T-helper 2 cell treated with Interferon-gamma antibody and Interleukin-4, amounts not matched to agents 5 μg/mL and 100 μg/mL, for 36 hours (primary cell): ENCODE data around the gene DLG1.
"Not testable (repeated sequence)": the region's sequence is repeated elsewhere in the genome, so short reads cannot be mapped to it uniquely, and the experiment has no call there.

Source experiments
- DNase-seq: peaks from one replicate; pipeline ENCODE4 v3.0.0; 2021; ENCODE audit warnings: low spot score
- H3K27ac Mint-ChIP-seq: one replicate; pipeline ENCODE4 v1.8.0; 2021; ENCODE audit warnings: mild to moderate bottlenecking, mixed read lengths
- H3K27me3 Mint-ChIP-seq: one replicate; pipeline ENCODE4 v1.8.0; 2021; ENCODE audit warnings: low read depth, mixed read lengths
- H3K36me3 Mint-ChIP-seq: one replicate; pipeline ENCODE4 v1.8.0; 2021; ENCODE audit warnings: low read depth, mixed read lengths
- H3K4me1 Mint-ChIP-seq: one replicate; pipeline ENCODE4 v1.8.0; 2021; ENCODE audit warnings: low read depth, mixed read lengths
- H3K4me3 Mint-ChIP-seq: one replicate; pipeline ENCODE4 v1.8.0; 2022; ENCODE audit warnings: mild to moderate bottlenecking, moderate library complexity, mixed read lengths
- H3K9me3 Mint-ChIP-seq: one replicate; pipeline ENCODE4 v1.8.0; 2021; ENCODE audit warnings: mixed read lengths

The DLG1 gene

GRCh38 chr3:197292083-197292646, 6.2 kb downstream of the DLG1 start:
- Mint-ChIP-seq H3K36me3 (peaks cover 45% of the 10 kb centered on the region), H3K9me3 (no peaks in the 10 kb centered on the region), H3K27me3 (no peaks in the 10 kb centered on the region), H3K4me3 (no peak overlapping the region), H3K4me1 (peaks cover 32% of the 10 kb centered on the region), H3K27ac (no peak overlapping the region)
- no peak for DNase-seq

DNA sequence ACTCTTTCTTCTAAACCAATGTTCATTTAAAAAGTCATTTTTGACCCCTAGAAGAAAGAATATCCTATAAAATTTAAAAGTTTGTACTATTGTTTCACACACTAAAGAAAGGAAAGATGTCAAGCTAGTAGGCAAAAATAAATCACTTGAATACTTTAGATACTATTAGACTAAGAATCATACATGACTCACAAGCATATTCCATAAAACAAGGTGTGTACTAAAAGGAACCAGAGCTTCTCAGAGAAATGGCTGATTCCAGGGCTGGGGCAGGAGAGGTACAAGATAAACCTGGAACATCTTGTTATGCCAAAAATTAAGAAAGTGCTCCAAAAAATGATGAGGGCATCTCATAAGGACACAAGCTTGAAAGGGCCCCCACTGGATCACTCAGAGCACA, 8.7 kb downstream of the DLG1 start:
- peaks cover 50% of the 10 kb centered on the region for H3K36me3 Mint-ChIP-seq
- no peaks in the 10 kb centered on the region for H3K27me3 Mint-ChIP-seq
- no peaks in the 10 kb centered on the region for H3K9me3 Mint-ChIP-seq
- no peak overlapping the region for H3K4me3 Mint-ChIP-seq
- H3K4me1 Mint-ChIP-seq, result peaks cover 20% of the 10 kb centered on the region
- H3K27ac Mint-ChIP-seq, result no peak overlapping the region
- DNase-seq, result no peak

DNA sequence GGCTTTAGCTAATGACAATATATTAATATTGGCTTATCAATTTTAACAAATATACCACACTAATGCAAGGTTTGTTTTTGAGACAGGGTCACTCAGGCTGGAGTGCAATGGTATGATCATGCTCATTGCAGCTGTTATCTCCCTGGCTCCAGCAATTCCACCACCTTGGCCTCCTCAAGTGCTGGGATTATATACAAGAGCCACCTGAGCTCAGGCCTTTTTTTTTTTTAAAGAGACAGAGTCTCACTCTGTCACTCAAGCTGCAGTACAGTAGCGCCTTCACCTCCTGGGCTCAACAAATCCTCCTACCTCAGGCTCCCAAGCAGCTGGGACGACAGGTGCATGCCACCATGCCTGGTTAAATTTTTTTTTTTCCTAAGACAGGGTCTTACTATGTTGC, 11.7 kb downstream of the DLG1 start:
- Mint-ChIP-seq H3K27ac (no peak overlapping the region), H3K9me3 (no peaks in the 10 kb centered on the region)

DNA sequence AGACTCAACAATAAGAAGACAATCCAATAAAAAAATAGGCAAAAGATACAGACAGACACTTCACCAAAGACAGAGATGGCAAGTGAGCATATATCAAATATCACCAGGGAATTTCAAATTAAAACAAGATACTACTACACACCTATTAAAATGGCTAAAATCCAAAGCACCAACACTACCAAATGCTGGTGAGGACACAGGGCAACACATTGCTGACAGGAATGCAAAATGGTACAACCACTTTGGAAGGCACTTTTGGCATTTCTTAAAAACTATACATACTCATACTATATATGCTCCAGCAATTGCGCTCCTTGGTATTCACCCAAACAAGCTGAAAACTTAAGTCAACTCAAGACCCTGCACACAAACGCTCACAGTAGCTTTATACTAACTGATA, 12.9 kb downstream of the DLG1 start:
- Mint-ChIP-seq H3K27me3 (no peaks in the 10 kb centered on the region), H3K36me3 (peaks cover 43% of the 10 kb centered on the region), H3K4me3 (no peak overlapping the region), H3K4me1 (peaks cover 3% of the 10 kb centered on the region), H3K27ac (no peak overlapping the region), H3K9me3 (no peaks in the 10 kb centered on the region)
- DNase-seq, result no peak

More for the DNA sequence above, 11.7 kb downstream of the DLG1 start:
- Mint-ChIP-seq H3K36me3 (peaks cover 47% of the 10 kb centered on the region), H3K4me3 (no peak overlapping the region), H3K4me1 (peaks cover 10% of the 10 kb centered on the region), H3K27me3 (no peaks in the 10 kb centered on the region)
- no peak for DNase-seq

DNA sequence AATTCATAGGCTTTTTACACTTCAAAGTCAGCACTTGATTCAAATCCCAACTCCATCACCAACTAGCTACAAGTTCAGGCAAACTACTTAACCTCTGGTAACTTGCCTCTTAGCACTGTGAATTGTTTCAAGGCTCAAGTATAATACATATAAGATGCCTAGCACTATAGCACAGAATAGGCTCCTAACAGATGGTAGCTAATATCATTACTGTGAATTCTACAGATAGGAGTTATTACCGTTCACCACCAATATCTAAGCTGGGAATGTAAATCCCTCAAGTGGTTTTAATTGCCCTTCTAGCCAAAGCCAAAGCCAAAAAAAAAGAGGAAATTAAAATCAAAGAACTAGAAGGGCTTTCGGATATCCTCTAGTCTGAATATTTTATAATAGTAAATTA, 15.4 kb downstream of the DLG1 start:
- Mint-ChIP-seq H3K27me3 (no peaks in the 10 kb centered on the region), H3K9me3 (no peaks in the 10 kb centered on the region), H3K27ac (no peak overlapping the region), H3K4me3 (no peak overlapping the region), H3K36me3 (peaks cover 43% of the 10 kb centered on the region), H3K4me1 (no peaks in the 10 kb centered on the region)
- DNase-seq, result no peak

GRCh38 chr3:197281849-197282248, 16.6 kb downstream of the DLG1 start:
- Mint-ChIP-seq H3K36me3 (peaks cover 42% of the 10 kb centered on the region), H3K4me3 (no peak overlapping the region), H3K27ac (no peak overlapping the region), H3K9me3 (no peaks in the 10 kb centered on the region), H3K27me3 (no peaks in the 10 kb centered on the region), H3K4me1 (no peaks in the 10 kb centered on the region)
- DNase-seq, result no peak

- no peak for DNase-seq
- no peak overlapping the region for H3K27ac Mint-ChIP-seq
- no peaks in the 10 kb centered on the region for H3K27me3 Mint-ChIP-seq
- no peaks in the 10 kb centered on the region for H3K9me3 Mint-ChIP-seq
- H3K36me3 Mint-ChIP-seq, result peaks cover 37% of the 10 kb centered on the region
- no peak overlapping the region for H3K4me3 Mint-ChIP-seq
- peaks cover 4% of the 10 kb centered on the region for H3K4me1 Mint-ChIP-seq
Measured at GRCh38 chr3:197280156-197280555, 18.3 kb downstream of the DLG1 start.

DNA sequence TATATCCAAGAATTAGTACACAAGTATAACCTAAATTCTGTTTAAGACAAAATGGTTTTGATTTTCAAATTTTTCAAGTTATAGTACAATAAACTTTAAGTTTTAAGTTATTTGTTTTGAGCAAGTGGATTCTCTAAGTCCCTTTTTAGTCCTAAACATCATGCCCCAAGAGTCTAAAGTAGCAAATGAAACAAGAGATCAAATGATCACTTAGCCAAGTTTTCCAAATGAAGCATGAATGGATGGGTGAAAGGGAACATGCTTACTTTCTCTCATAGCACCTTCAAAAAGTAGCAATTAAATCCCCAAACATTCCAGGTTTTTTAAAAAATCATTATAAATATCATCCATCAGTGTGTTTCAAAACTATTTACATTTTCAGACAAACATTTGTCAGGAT, 19.5 kb downstream of the DLG1 start:
- Mint-ChIP-seq H3K36me3 (peaks cover 33% of the 10 kb centered on the region), H3K9me3 (no peaks in the 10 kb centered on the region), H3K27ac (no peak overlapping the region), H3K4me3 (no peak overlapping the region), H3K4me1 (peaks cover 7% of the 10 kb centered on the region), H3K27me3 (no peaks in the 10 kb centered on the region)
- DNase-seq, result no peak

- not testable (repeated sequence) for H3K9me3 Mint-ChIP-seq, H3K27ac Mint-ChIP-seq, DNase-seq, H3K4me3 Mint-ChIP-seq, H3K4me1 Mint-ChIP-seq, H3K27me3 Mint-ChIP-seq
- H3K36me3 Mint-ChIP-seq, result peaks cover 33% of the 10 kb centered on the region
Measured at GRCh38 chr3:197276808-197277207, 21.6 kb downstream of the DLG1 start.

DNA sequence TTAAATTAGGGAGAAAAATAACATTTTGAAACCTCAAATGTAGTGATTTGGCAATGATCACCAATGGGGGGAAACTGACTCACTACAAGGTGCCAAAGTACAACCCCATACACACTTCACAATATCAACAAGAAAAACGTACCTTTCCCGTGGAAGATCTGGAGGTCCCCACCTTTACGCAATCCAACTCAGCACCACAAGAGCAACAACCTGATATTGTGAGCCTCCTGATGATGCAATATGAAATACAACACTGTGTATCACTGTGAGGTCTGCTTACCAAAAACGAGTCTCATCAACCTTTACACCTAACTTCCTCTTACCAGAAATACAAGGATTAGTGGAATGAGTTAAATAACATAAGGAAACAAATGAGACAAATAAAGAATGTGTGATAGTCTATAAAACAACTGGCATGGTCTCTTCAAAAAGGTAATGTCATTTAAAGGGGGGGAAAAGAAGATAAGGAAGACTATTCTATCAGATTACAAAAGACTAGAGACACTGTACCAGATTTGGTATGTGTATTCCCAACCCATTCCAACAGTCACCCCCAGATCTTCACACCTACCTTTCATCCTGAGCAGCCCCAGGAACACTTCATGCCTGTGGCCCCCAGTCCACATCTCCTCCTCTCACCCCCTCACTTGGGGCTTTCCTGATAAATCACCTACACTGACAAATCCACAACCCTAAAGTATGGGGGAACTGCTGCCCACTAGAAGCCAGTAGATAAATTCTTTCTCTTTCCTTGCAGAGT, 27.7 kb downstream of the DLG1 start:
- Mint-ChIP-seq H3K4me1 (peaks cover 10% of the 10 kb centered on the region), H3K4me3 (no peak overlapping the region), H3K9me3 (no peaks in the 10 kb centered on the region), H3K27ac (no peak overlapping the region), H3K27me3 (no peaks in the 10 kb centered on the region), H3K36me3 (peaks cover 15% of the 10 kb centered on the region)
- no peak for DNase-seq

GRCh38 chr3:197269024-197269423, 29.4 kb downstream of the DLG1 start:
- H3K4me3 Mint-ChIP-seq, result no peak overlapping the region

DNA sequence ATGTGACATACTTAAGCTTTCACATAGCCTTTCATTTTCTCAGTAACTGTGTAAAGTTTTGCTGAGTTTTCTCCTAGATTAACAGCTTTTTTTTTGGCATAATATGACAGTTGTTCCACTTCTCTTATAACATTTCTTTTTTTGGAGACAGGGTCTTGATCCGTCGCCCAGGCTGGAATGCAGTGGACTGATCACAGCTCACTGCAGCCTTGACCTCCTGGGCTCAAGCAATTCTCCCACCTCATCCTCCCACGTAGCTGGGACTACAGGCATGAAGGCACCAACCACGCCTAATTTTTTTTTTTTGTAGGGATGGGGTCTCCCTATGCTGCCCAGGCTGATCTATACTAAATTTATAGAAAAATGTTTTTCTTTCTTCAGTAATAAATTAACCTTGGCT, 30.1 kb downstream of the DLG1 start:
- H3K27me3 Mint-ChIP-seq, result no peaks in the 10 kb centered on the region
- peaks cover 7% of the 10 kb centered on the region for H3K4me1 Mint-ChIP-seq
- no peaks in the 10 kb centered on the region for H3K9me3 Mint-ChIP-seq
- DNase-seq, result no peak
- peaks cover 10% of the 10 kb centered on the region for H3K36me3 Mint-ChIP-seq
- H3K27ac Mint-ChIP-seq, result no peak overlapping the region
- H3K4me3 Mint-ChIP-seq, result no peak overlapping the region

More at GRCh38 chr3:197269024-197269423, 29.4 kb downstream of the DLG1 start:
- no peaks in the 10 kb centered on the region for H3K27me3 Mint-ChIP-seq
- no peak overlapping the region for H3K27ac Mint-ChIP-seq
- DNase-seq, result no peak
- H3K36me3 Mint-ChIP-seq, result peaks cover 10% of the 10 kb centered on the region
- no peaks in the 10 kb centered on the region for H3K9me3 Mint-ChIP-seq
- peaks cover 7% of the 10 kb centered on the region for H3K4me1 Mint-ChIP-seq

GRCh38 chr3:197266331-197266730, 32.1 kb downstream of the DLG1 start:
- Mint-ChIP-seq H3K36me3 (peaks cover 9% of the 10 kb centered on the region), H3K27me3 (no peaks in the 10 kb centered on the region), H3K27ac (no peak overlapping the region), H3K4me3 (no peak overlapping the region), H3K4me1 (peaks cover 6% of the 10 kb centered on the region), H3K9me3 (no peaks in the 10 kb centered on the region)
- DNase-seq, result no peak

- Mint-ChIP-seq H3K36me3 (peaks cover 6% of the 10 kb centered on the region), H3K4me3 (no peak overlapping the region), H3K27me3 (no peaks in the 10 kb centered on the region), H3K9me3 (no peaks in the 10 kb centered on the region), H3K4me1 (peaks cover 16% of the 10 kb centered on the region), H3K27ac (no peak overlapping the region)
- DNase-seq, result no peak
Measured at GRCh38 chr3:197262709-197263108, 35.7 kb downstream of the DLG1 start.

DNA sequence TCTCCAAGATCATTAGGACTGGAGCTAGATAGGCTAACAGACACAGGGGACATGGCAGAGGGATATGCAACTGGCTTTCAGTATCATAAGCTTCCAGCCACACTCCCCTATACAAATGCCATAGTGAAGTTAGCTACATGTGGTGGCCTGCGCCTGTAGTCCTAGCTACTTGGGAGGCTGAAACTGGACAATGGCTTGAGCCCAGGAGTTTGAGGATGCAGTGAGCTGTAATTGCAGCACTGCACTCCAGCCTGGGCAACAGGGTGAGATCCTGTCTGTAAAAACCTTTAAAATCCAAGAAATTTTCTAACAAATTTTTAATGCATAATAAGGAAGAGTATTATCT, 37.3 kb downstream of the DLG1 start:
- H3K9me3 Mint-ChIP-seq, result no peaks in the 10 kb centered on the region
- H3K27ac Mint-ChIP-seq, result no peak overlapping the region
- H3K36me3 Mint-ChIP-seq, result peaks cover 4% of the 10 kb centered on the region
- H3K27me3 Mint-ChIP-seq, result no peaks in the 10 kb centered on the region
- no peak for DNase-seq
- no peak overlapping the region for H3K4me3 Mint-ChIP-seq
- peaks cover 17% of the 10 kb centered on the region for H3K4me1 Mint-ChIP-seq
